Heart left ventricle (tissue), 13 donors: ENCODE data around the gene MAPK8.

Experiments used
- CTCF ChIP-seq, 12 donors: fragments of 200-600 bp; sonication (generic) in 4 of 12; IDR thresholded peaks; one replicate each; pipeline versions ENCODE4 v1.5.0 to v1.8.0; 2018 to 2022; ENCODE audit warnings: antibody characterized with exemption in 12 of 12, mild to moderate bottlenecking in 5 of 12
- POLR2A ChIP-seq, 2 donors: fragments of 450-650 bp; IDR thresholded peaks; one replicate each; pipeline ENCODE4 v1.6.1; 2017; ENCODE audit warnings: antibody characterized with exemption in 2 of 2, mild to moderate bottlenecking in 2 of 2, moderate library complexity in 2 of 2
- donor health status: ischemic (EF 13 %, LVEDD 7.1; RV severe dilation, severe dysfunction).
- donor health status: DM: no; HTN: yes; CAD: no.
- donor health status: DM: no; HTN: no; CAD: no.
- donor health status: ischemic (EF 25% LVEDD 6.9; RV normal size, moderate dysfunction).
- donor health status: ischemic (EF 25% LVEDD 5.7; RV mildly dilated, moderate dysfunction).
- donor health status: ischemic (EF 35%, LVEDD 5.7; RV mildly dilated, moderate dysfunction).
- donor health status: nonischemic (EF 11% LVEDD 7.7; RV severe dilation, severe dysfunction).
- donor health status: DM: yes; HTN: yes; CAD: no.
- donor health status: PGD.
- donor health status: ischemic (EF 29% LVEDD 5.4; RV normal size, mild dysfunction).
- donor health status: nonischemic (EF 23%, LVEDD 6.1; RV moderate dilation, normal function).

- TF ChIP-seq POLR2A (IDR thresholded peaks at IDR 0.05) (no peak), CTCF (IDR thresholded peaks at IDR 0.05) (no peak)
Measured at GRCh38 chr10:48307711-48308018, 1.2 kb downstream of the MAPK8 start.
